Trophoblast cell (in vitro differentiated cells and primary cell): Measurements from ENCODE around the gene CGN.

Experiments used
- DNase-seq, 2 donors: peaks; one replicate each; pipeline ENCODE4 v3.0.0-alpha.2; 2016
- H2AFZ ChIP-seq: 2 replicates; pipeline ENCODE4 v1.6.1; 2013; ENCODE audit warnings: low read length, moderate library complexity, mild to moderate bottlenecking; ENCODE audit not compliant: insufficient read depth, poor library complexity
- H2AK5ac ChIP-seq: 2 replicates; pipeline ENCODE4 v1.6.1; 2013; ENCODE audit warnings: mild to moderate bottlenecking, low read length
- H2BK120ac ChIP-seq: 2 replicates; pipeline ENCODE4 v1.6.1; 2013; ENCODE audit warnings: low read length, mild to moderate bottlenecking, moderate library complexity; ENCODE audit not compliant: insufficient read depth, poor library complexity
- H2BK12ac ChIP-seq: 2 replicates; pipeline ENCODE4 v1.6.1; 2013; ENCODE audit warnings: mild to moderate bottlenecking, low read length, moderate library complexity
- H2BK5ac ChIP-seq: 2 replicates; pipeline ENCODE4 v1.6.1; 2013; ENCODE audit warnings: low read length, low read depth, moderate library complexity, mild to moderate bottlenecking; ENCODE audit not compliant: poor library complexity
- H3K14ac ChIP-seq: 2 replicates; pipeline ENCODE4 v1.6.1; 2013; ENCODE audit warnings: mild to moderate bottlenecking, low read length
- H3K18ac ChIP-seq: 2 replicates; pipeline ENCODE4 v1.6.1; 2013; ENCODE audit warnings: mild to moderate bottlenecking, low read length
- H3K23ac ChIP-seq: 2 replicates; pipeline ENCODE4 v1.6.1; 2013; ENCODE audit warnings: low read length
- H3K27ac ChIP-seq: 2 replicates; pipeline ENCODE4 v1.5.1; 2013; ENCODE audit warnings: low read depth, mild to moderate bottlenecking, inconsistent platforms, low read length, moderate library complexity
- H3K27me3 ChIP-seq: 2 replicates; pipeline ENCODE4 v1.6.1; 2013; ENCODE audit warnings: inconsistent platforms, mild to moderate bottlenecking, low read length, moderate library complexity; ENCODE audit not compliant: insufficient read depth
- H3K36me3 ChIP-seq, 2 experiments: 1 replicate in 1 of 2; 2 replicates in 1 of 2; pipeline ENCODE4 v1.6.1; 2013; ENCODE audit warnings: low read length in 2 of 2, mild to moderate bottlenecking in 2 of 2, moderate library complexity in 1 of 2; ENCODE audit not compliant: insufficient read depth in 2 of 2, control insufficient read depth in 1 of 2
- H3K4ac ChIP-seq: 2 replicates; pipeline ENCODE4 v1.6.1; 2013; ENCODE audit warnings: low read depth, mild to moderate bottlenecking, low read length, moderate library complexity
- H3K4me1 ChIP-seq, 2 experiments: 1 replicate in 1 of 2; 2 replicates in 1 of 2; pipeline ENCODE4 v1.6.1; 2013; ENCODE audit warnings: low read length in 2 of 2, mild to moderate bottlenecking in 2 of 2, moderate library complexity in 1 of 2; ENCODE audit not compliant: insufficient read depth in 2 of 2, control insufficient read depth in 1 of 2
- H3K4me2 ChIP-seq: 2 replicates; pipeline ENCODE4 v1.6.1; 2013; ENCODE audit warnings: inconsistent platforms, mild to moderate bottlenecking, low read length, moderate library complexity
- H3K4me3 ChIP-seq: 2 replicates; pipeline ENCODE4 v1.5.1; 2013; ENCODE audit warnings: mild to moderate bottlenecking, low read depth, low read length, inconsistent platforms
- H3K79me1 ChIP-seq: one replicate; pipeline ENCODE4 v1.6.1; 2013; ENCODE audit warnings: low read length
- H3K79me2 ChIP-seq: 2 replicates; pipeline ENCODE4 v1.6.1; 2013; ENCODE audit warnings: low read length, mild to moderate bottlenecking; ENCODE audit not compliant: control insufficient read depth, insufficient read depth, poor library complexity
- H3K9ac ChIP-seq: 2 replicates; pipeline ENCODE4 v1.6.1; 2013; ENCODE audit warnings: mild to moderate bottlenecking, low read length
- H3K9me3 ChIP-seq: 2 replicates; pipeline ENCODE4 v1.6.1; 2013; ENCODE audit warnings: low read depth, mild to moderate bottlenecking, control low read depth, inconsistent platforms, low read length; ENCODE audit not compliant: insufficient read depth
- H4K12ac ChIP-seq: 2 replicates; pipeline ENCODE4 v1.6.1; 2013; ENCODE audit warnings: low read depth, mild to moderate bottlenecking, low read length, moderate library complexity
- H4K8ac ChIP-seq: 2 replicates; pipeline ENCODE4 v1.6.1; 2013; ENCODE audit warnings: low read depth, mild to moderate bottlenecking, low read length, moderate library complexity
- H4K91ac ChIP-seq: one replicate; pipeline ENCODE4 v1.6.1; 2013; ENCODE audit warnings: low read depth, mild to moderate bottlenecking, low read length, moderate library complexity
- WGBS: extraction: QIAGEN DNeasy Blood & Tissue Kit; methylation state at CpG from one replicate; pipeline ENCODE4 v1.1.7; 2013; ENCODE audit warnings: missing lambda C conversion rate; ENCODE audit not compliant: insufficient read length, insufficient coverage; ENCODE audit errors: extremely low coverage; 5-methylcytosine and 5-hydroxymethylcytosine counted together

CGN gene

DNA sequence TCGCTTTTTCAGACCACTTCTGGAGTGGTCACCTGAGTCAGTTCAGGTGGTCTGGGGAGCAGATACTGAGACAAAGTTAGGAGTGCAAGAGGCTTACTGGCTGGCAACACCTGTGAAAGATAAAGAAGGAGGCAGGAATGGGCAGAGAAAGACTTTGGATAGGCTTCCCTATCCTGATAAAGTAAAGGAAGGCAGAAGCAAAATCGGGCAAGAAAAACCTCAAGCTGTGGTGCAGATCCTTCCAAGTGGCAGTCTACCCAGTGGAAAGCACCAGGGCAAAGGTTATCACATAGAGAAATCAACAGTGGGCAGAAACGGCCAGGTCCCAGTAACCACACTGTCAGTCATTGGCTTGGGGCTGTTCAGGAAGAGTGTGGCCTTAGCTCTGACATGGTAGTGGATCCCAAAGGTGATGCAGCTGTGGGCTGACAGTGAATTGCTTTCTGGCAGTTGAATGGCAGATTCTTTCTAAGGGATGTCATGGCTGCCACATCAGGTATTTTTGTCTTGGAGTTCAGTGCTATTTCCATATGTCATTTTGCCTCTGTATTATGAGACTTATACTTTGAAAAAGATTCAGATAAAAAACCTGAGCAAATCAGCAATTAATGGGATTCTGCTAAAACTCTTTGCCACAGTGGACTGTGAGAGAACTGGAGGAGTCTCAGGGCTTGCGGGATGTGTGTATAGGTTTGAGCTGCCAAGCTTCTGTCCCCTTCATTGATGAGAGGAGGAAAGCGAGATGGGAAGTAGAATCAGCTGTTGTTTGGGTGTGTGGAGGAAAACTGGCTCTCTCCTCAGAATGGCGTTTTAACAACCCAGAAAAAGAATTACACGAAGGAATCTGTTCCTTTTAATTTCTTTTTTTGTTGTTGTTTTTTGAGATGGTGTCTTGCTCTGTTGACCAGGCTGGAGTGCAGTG, 8.1 kb upstream of the CGN start:
- Histone ChIP-seq H4K12ac (no peak overlapping the region), H3K36me3 (no peaks in the 10 kb centered on the region), H3K4ac (no peak overlapping the region), H4K91ac (peak overlapping the region; percentile 60), H3K4me3 (no peak overlapping the region), H2AFZ (no peak overlapping the region), H3K4me1 (peaks cover 13 to 16% of the 10 kb centered on the region in 2 experiments), H3K27ac (peak overlapping the region; percentile 58), H3K9ac (no peak overlapping the region), H3K14ac (peak overlapping the region; percentile 19), H3K79me1 (peaks cover 10% of the 10 kb centered on the region), H4K8ac (peak overlapping the region; percentile 24), H3K23ac (no peak overlapping the region), H2BK5ac (peak overlapping the region; percentile 52), H3K4me2 (peak overlapping the region; percentile 23), H3K79me2 (no peaks in the 10 kb centered on the region), H2BK120ac (no peak overlapping the region), H2BK12ac (peak overlapping the region; percentile 56), H3K9me3 (no peaks in the 10 kb centered on the region), H3K18ac (peak overlapping the region; percentile 46), H3K27me3 (no peaks in the 10 kb centered on the region), H2AK5ac (peak overlapping the region; percentile 81)
- WGBS: no CpG with 5 or more reads among the region's 7 CpGs
- no peak for DNase-seq

DNA sequence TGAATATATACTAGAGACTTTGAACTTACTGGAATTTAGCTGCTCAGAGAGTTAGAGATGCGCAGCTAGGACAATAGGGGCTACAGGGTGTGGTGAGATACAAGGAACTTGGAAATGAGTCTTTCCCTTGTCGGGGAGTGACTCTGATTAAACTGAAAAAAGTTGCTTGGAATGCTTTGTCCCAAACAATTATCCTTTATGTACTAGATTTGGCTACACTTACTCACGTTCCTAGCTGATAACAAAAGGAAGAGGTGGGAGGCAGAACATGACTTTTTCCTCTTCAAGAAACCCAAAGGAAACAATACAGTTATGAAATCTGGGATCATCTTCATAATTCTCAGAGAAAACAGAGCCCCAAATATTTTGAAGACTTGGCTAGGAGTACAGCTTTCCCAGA, 6.9 kb upstream of the CGN start:
- Histone ChIP-seq H3K9me3 (no peaks in the 10 kb centered on the region), H3K79me2 (no peaks in the 10 kb centered on the region), H3K4ac (no peak overlapping the region), H2BK12ac (no peak overlapping the region), H3K4me1 (peaks cover 14 to 17% of the 10 kb centered on the region in 2 experiments), H3K14ac (no peak overlapping the region), H3K27me3 (no peaks in the 10 kb centered on the region), H3K4me2 (no peak overlapping the region), H4K8ac (no peak overlapping the region), H3K36me3 (no peaks in the 10 kb centered on the region), H2AFZ (no peak overlapping the region), H3K18ac (no peak overlapping the region), H4K91ac (no peak overlapping the region), H3K27ac (no peak overlapping the region), H3K4me3 (no peak overlapping the region), H3K9ac (no peak overlapping the region), H2BK5ac (no peak overlapping the region), H2BK120ac (no peak overlapping the region), H3K23ac (no peak overlapping the region), H2AK5ac (no peak overlapping the region), H3K79me1 (peaks cover 12% of the 10 kb centered on the region), H4K12ac (no peak overlapping the region)
- no peak for DNase-seq
- WGBS: no CpG with 5 or more reads among the region's 3 CpGs

DNA sequence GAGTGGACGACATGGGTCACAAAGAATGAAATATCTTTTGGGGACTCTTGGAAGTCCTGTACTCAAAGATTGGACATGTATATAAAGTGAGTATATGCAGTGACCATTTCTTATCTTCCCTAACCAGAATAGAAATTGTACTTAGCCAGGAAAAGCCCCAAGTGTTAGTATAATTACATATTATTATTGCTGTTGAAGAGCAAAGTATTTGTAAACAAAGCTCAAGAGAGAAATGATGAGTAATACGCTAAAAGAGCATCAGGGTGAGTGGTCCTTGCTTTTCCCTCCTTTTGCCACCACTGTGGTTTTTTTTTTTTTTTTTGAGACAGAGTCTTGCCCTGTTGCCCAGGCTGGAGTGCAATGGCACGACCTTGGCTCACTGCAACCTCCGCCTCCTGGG, 6.4 kb upstream of the CGN start:
- Histone ChIP-seq H2AK5ac (no peak overlapping the region), H3K23ac (no peak overlapping the region), H3K36me3 (no peaks in the 10 kb centered on the region), H3K9me3 (no peaks in the 10 kb centered on the region), H3K4me3 (no peak overlapping the region), H3K14ac (no peak overlapping the region), H4K8ac (no peak overlapping the region), H3K27ac (no peak overlapping the region), H3K4me1 (peaks cover 15 to 18% of the 10 kb centered on the region in 2 experiments), H3K4me2 (no peak overlapping the region), H2AFZ (no peak overlapping the region), H4K91ac (no peak overlapping the region), H3K27me3 (no peaks in the 10 kb centered on the region), H3K4ac (no peak overlapping the region), H4K12ac (no peak overlapping the region), H2BK120ac (no peak overlapping the region), H3K79me2 (no peaks in the 10 kb centered on the region), H2BK12ac (no peak overlapping the region), H2BK5ac (no peak overlapping the region), H3K9ac (no peak overlapping the region), H3K79me1 (peaks cover 14% of the 10 kb centered on the region), H3K18ac (no peak overlapping the region)
- WGBS: no CpG with 5 or more reads among the region's 4 CpGs
- DNase-seq: no peak

DNA sequence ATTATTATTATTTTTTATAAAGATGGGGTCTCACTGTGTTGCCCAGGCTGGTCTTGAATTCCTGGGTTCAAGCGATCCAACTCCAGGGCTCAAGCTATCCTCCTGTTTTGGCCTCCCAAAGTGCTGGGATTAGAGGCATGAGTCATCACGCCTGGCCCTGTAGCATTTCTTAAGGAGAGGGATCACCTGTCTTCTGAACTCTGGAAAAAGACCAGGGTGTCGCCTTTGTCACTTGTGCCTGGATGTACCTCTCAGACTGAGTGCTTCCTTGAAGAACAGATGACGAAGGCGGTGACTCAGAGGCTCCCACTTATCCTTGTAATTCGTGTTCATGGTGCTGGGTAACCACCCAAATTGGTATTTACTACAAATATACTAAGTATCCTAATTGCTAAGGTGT, 2.4 kb upstream of the CGN start:
- no CpG with 5 or more reads among the region's 6 CpGs for WGBS
- no peak overlapping the region for H2AK5ac ChIP-seq

More for the DNA sequence above, 2.4 kb upstream of the CGN start:
- Histone ChIP-seq H3K18ac (no peak overlapping the region), H3K27me3 (no peaks in the 10 kb centered on the region), H3K4me3 (no peak overlapping the region), H2BK12ac (no peak overlapping the region), H3K4me2 (no peak overlapping the region), H2AFZ (no peak overlapping the region), H3K4me1 (peaks cover 12 to 20% of the 10 kb centered on the region in 2 experiments), H3K79me2 (peaks cover 4% of the 10 kb centered on the region), H3K36me3 (no peaks in the 10 kb centered on the region), H3K9me3 (no peaks in the 10 kb centered on the region), H3K79me1 (peaks cover 32% of the 10 kb centered on the region), H4K91ac (no peak overlapping the region), H3K9ac (no peak overlapping the region), H2BK120ac (no peak overlapping the region), H3K4ac (no peak overlapping the region), H4K8ac (no peak overlapping the region), H2BK5ac (no peak overlapping the region), H3K14ac (no peak overlapping the region), H4K12ac (no peak overlapping the region), H3K27ac (no peak overlapping the region), H3K23ac (no peak overlapping the region)
- DNase-seq: peak in 1 of 2 donors; percentile 43
